Neural cell (in vitro differentiated cells): Measurements from ENCODE around the gene MAPK14. TPM values are rescaled to one million over a fixed set of nuclear protein-coding genes. Genes with fewer than 3 reads are reported as not detected.

Source experiments
- H2AFZ ChIP-seq: fragments of 200-600, 300-800 bp; sonication (generic), shearing (Covaris generic); 2 replicates; pipeline ENCODE4 v1.6.0; 2014; ENCODE audit warnings: low read depth, mild to moderate bottlenecking, antibody characterized with exemption, low read length, moderate library complexity
- H3F3A ChIP-seq: fragments of 200-600 bp; shearing (Covaris generic); 2 replicates; pipeline ENCODE4 v1.6.1; 2016; ENCODE audit warnings: mild to moderate bottlenecking, moderate library complexity, mixed read lengths, antibody characterized with exemption, low read length; ENCODE audit not compliant: insufficient read depth, poor library complexity, severe bottlenecking
- H3K27ac ChIP-seq: fragments of 200-600, 300-800 bp; sonication (generic), shearing (Covaris generic); 2 replicates; pipeline ENCODE4 v1.5.1; 2014; ENCODE audit warnings: mild to moderate bottlenecking, low read length, moderate library complexity
- H3K27me3 ChIP-seq: fragments of 300-800, 200-600 bp; sonication (generic), shearing (Covaris generic); 2 replicates; pipeline ENCODE4 v1.6.0; 2014; ENCODE audit warnings: mild to moderate bottlenecking, low read depth, low read length, moderate library complexity; ENCODE audit not compliant: insufficient read depth
- H3K36me3 ChIP-seq: fragments of 300-800, 200-600 bp; sonication (generic), shearing (Covaris generic); 2 replicates; pipeline ENCODE4 v1.5.1; 2014; ENCODE audit warnings: mild to moderate bottlenecking, antibody characterized with exemption, low read length, moderate library complexity; ENCODE audit not compliant: insufficient read depth
- H3K4me2 ChIP-seq: fragments of 300-800, 200-600 bp; sonication (generic), shearing (Covaris generic); 2 replicates; pipeline ENCODE4 v1.6.0; 2014; ENCODE audit warnings: mild to moderate bottlenecking, low read length
- H3K4me3 ChIP-seq: fragments of 300-800, 200-600 bp; sonication (generic), shearing (Covaris generic); 2 replicates; pipeline ENCODE4 v1.5.1; 2014; ENCODE audit warnings: mild to moderate bottlenecking, low read length, moderate library complexity
- H3K79me2 ChIP-seq: fragments of 200-600 bp; shearing (Covaris generic); replicated peaks from 2 replicates; pipeline ENCODE4 v1.6.0; 2014; ENCODE audit warnings: mild to moderate bottlenecking, low read length, moderate library complexity; ENCODE audit not compliant: insufficient read depth
- H3K9ac ChIP-seq: fragments of 300-800, 200-600 bp; sonication (generic), shearing (Covaris generic); 2 replicates; pipeline ENCODE4 v1.6.1; 2016; ENCODE audit warnings: mild to moderate bottlenecking, low read length, mixed read lengths
- H3K9me2 ChIP-seq: fragments of 200-600 bp; shearing (Covaris generic); 2 replicates; pipeline ENCODE4 v1.6.1; 2016; ENCODE audit warnings: mild to moderate bottlenecking, low read length, mixed read lengths; ENCODE audit not compliant: insufficient read depth
- H3K9me3 ChIP-seq: fragments of 200-600, 300-800 bp; sonication (generic), shearing (Covaris generic); 2 replicates; pipeline ENCODE4 v1.6.1; 2016; ENCODE audit warnings: mild to moderate bottlenecking, mixed run types, low read length, moderate library complexity, mixed read lengths
- H4K20me1 ChIP-seq: fragments of 200-600 bp; shearing (Covaris generic); 2 replicates; pipeline ENCODE4 v1.6.1; 2016; ENCODE audit warnings: mild to moderate bottlenecking, mixed run types; ENCODE audit not compliant: insufficient read depth
- CTCF ChIP-seq: fragments of 450-650 bp; IDR thresholded peaks from 2 replicates; pipeline ENCODE4 v1.5.1; 2014; ENCODE audit warnings: antibody characterized with exemption, mild to moderate bottlenecking, moderate library complexity; ENCODE audit not compliant: poor library complexity, severe bottlenecking
- EP300 ChIP-seq: fragments of 450-650 bp; conservative IDR thresholded peaks from 2 replicates; pipeline ENCODE4 v1.6.1; 2014; ENCODE audit warnings: antibody characterized with exemption, mild to moderate bottlenecking, moderate library complexity; ENCODE audit not compliant: poor library complexity, severe bottlenecking
- EZH2 ChIP-seq: fragments of 200-600, 300-800 bp; shearing (Covaris generic), sonication (generic); IDR thresholded peaks from 2 replicates; pipeline ENCODE4 v1.6.1; 2014; ENCODE audit warnings: antibody characterized with exemption, low read length, borderline replicate concordance, mild to moderate bottlenecking; ENCODE audit not compliant: insufficient read depth, poor library complexity, severe bottlenecking
- MXI1 ChIP-seq: fragments of 450-650 bp; conservative IDR thresholded peaks from 2 replicates; pipeline ENCODE4 v1.6.1; 2014; ENCODE audit warnings: antibody characterized with exemption, mild to moderate bottlenecking; ENCODE audit not compliant: poor library complexity, severe bottlenecking
- POLR2AphosphoS5 ChIP-seq: IDR thresholded peaks from 2 replicates; pipeline ENCODE4 v1.6.1; 2012
- RAD21 ChIP-seq: fragments of 450-650 bp; conservative IDR thresholded peaks from 2 replicates; pipeline ENCODE4 v1.6.1; 2014; ENCODE audit warnings: antibody characterized with exemption, mild to moderate bottlenecking, moderate library complexity
- REST ChIP-seq: IDR thresholded peaks from 2 replicates; pipeline ENCODE4 v1.6.1; 2012; ENCODE audit warnings: borderline replicate concordance
- SMC3 ChIP-seq: fragments of 450-650 bp; conservative IDR thresholded peaks from 2 replicates; pipeline ENCODE4 v1.6.1; 2014; ENCODE audit warnings: antibody characterized with exemption, mild to moderate bottlenecking, moderate library complexity; ENCODE audit not compliant: poor library complexity
- TAF1 ChIP-seq: IDR thresholded peaks from 2 replicates; pipeline ENCODE4 v1.6.1; 2012; ENCODE audit warnings: low read depth
- polyA plus RNA-seq: library from polyadenylated mRNA; depleted of rRNA; stranded (reverse); fragments of >200 nt; gene quantifications from 2 replicates; pipeline ENCODE4 v1.2.3, GENCODE V29; 2014

The MAPK14 gene
- polyA plus RNA-seq, 1 donor from 2014 or later, result 26.6 TPM

GRCh38 chr6:36117658-36118549 is 90.3 kb downstream of the MAPK14 start:
- no peak overlapping the region for H3K4me2 ChIP-seq
- H3K4me3 ChIP-seq, result no peak overlapping the region
- H2AFZ ChIP-seq, result no peak overlapping the region
- no peaks in the 10 kb centered on the region for H3F3A ChIP-seq
- H4K20me1 ChIP-seq, result no peaks in the 10 kb centered on the region
- no peaks in the 10 kb centered on the region for H3K36me3 ChIP-seq
- no peaks in the 10 kb centered on the region for H3K79me2 ChIP-seq
- H3K27me3 ChIP-seq, result no peaks in the 10 kb centered on the region
- TF ChIP-seq MXI1, result no peak
- TF ChIP-seq REST, result no peak
- TF ChIP-seq TAF1, result no peak
- no peak for TF ChIP-seq EP300
- TF ChIP-seq EZH2, result no peak
- TF ChIP-seq SMC3, result no peak
- TF ChIP-seq CTCF, result no peak
- no peak for TF ChIP-seq POLR2AphosphoS5
- no peak for TF ChIP-seq RAD21
- H3K27ac ChIP-seq, result no peak overlapping the region
- no peaks in the 10 kb centered on the region for H3K9me3 ChIP-seq
- H3K9ac ChIP-seq, result no peak overlapping the region
- no peaks in the 10 kb centered on the region for H3K9me2 ChIP-seq

- H3K79me2 ChIP-seq, result no peaks in the 10 kb centered on the region
- no peak overlapping the region for H2AFZ ChIP-seq
- H3K9me2 ChIP-seq, result no peaks in the 10 kb centered on the region
- no peak overlapping the region for H3K4me3 ChIP-seq
- TF ChIP-seq POLR2AphosphoS5, result no peak
- no peak for TF ChIP-seq SMC3
- no peak for TF ChIP-seq RAD21
- TF ChIP-seq CTCF, result no peak
- no peak for TF ChIP-seq TAF1
- TF ChIP-seq EZH2, result no peak
- TF ChIP-seq MXI1, result no peak
- no peak for TF ChIP-seq EP300
- no peak for TF ChIP-seq REST
- H3K9me3 ChIP-seq, result no peaks in the 10 kb centered on the region
- no peak overlapping the region for H3K9ac ChIP-seq
- H3K36me3 ChIP-seq, result no peaks in the 10 kb centered on the region
- H3K27me3 ChIP-seq, result no peaks in the 10 kb centered on the region
- no peaks in the 10 kb centered on the region for H3F3A ChIP-seq
- H4K20me1 ChIP-seq, result no peaks in the 10 kb centered on the region
- H3K4me2 ChIP-seq, result no peak overlapping the region
- no peak overlapping the region for H3K27ac ChIP-seq
Observed at GRCh38 chr6:36118550-36119107, 91.0 kb downstream of the MAPK14 start.
